ENCODE data around the gene RGP1. TPM values are rescaled to one million over a fixed set of nuclear protein-coding genes. Genes with fewer than 3 reads are reported as not detected.

Gene RGP1
- total and polyA plus RNA-seq, 7 donors: 10.7 to 51.0 (median 34.6) TPM

DNA sequence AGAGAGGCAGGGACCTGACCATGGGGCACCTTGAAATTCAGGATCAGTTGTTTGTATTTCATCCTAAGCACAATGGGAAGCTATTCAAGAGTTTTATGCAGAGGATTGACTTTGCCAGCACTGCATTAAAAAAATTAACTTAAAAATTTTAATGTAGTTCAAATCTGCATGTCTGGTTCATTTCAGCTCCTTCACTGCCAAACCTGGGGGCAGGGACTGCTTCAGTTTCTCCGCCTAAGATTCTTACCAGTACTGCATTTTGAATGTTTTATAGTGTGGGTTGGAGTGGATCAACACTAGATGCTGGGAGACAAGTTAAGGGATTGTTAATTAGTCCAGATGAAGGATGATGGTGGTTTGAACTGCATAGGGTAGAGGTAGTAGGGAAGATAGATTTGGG lies 20.7 kb downstream of the RGP1 start:
- 96 to 100% (median 99%) methylated on average over 1 of the region's 1 CpG for whole genome bisulfite sequencing, 3 donors
- intact Hi-C loops (cut with DNase I): no loop called here

DNA sequence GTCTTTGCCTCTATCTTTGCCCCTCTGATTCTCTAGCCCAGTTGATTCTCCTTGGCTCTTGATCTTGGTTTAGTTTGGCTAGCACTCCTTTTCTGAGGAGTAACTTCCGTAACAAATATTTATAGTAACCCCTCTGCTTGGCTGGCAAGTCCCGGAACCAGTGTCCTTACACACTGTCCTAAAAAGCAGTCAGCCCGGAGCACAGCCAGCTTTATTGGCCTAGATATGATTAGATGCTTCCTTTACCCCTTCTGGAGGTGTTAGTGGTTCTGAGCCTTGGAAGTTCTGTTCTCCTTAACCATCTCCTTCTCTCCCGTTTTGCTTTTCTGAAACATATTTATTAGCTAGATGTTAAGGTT lies 22.0 kb downstream of the RGP1 start:
- no peak overlapping the region for H3K4me3 ChIP-seq

More for the DNA sequence above, 20.7 kb downstream of the RGP1 start:
- no peak for DNase-seq
- H3K27me3 ChIP-seq (ENCODE audit: insufficient read depth in 3 of 3, low read length in 2 of 3): no peaks in the 10 kb centered on the region
- no peak overlapping the region for H3K27ac ChIP-seq
- H3K9me3 ChIP-seq: no peaks in the 10 kb centered on the region
- TF ChIP-seq, protein P1, sequence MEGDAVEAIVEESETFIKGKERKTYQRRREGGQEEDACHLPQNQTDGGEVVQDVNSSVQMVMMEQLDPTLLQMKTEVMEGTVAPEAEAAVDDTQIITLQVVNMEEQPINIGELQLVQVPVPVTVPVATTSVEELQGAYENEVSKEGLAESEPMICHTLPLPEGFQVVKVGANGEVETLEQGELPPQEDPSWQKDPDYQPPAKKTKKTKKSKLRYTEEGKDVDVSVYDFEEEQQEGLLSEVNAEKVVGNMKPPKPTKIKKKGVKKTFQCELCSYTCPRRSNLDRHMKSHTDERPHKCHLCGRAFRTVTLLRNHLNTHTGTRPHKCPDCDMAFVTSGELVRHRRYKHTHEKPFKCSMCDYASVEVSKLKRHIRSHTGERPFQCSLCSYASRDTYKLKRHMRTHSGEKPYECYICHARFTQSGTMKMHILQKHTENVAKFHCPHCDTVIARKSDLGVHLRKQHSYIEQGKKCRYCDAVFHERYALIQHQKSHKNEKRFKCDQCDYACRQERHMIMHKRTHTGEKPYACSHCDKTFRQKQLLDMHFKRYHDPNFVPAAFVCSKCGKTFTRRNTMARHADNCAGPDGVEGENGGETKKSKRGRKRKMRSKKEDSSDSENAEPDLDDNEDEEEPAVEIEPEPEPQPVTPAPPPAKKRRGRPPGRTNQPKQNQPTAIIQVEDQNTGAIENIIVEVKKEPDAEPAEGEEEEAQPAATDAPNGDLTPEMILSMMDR (IDR thresholded peaks at IDR 0.05): no peak
- peaks cover 25% of the 10 kb centered on the region for H3K4me1 ChIP-seq
- H3K4me3 ChIP-seq: no peak overlapping the region
- no peak for ATAC-seq
- no peaks in the 10 kb centered on the region for H3K36me3 ChIP-seq (ENCODE audit: insufficient read depth in 1 of 2, low read depth in 1 of 2)

DNA sequence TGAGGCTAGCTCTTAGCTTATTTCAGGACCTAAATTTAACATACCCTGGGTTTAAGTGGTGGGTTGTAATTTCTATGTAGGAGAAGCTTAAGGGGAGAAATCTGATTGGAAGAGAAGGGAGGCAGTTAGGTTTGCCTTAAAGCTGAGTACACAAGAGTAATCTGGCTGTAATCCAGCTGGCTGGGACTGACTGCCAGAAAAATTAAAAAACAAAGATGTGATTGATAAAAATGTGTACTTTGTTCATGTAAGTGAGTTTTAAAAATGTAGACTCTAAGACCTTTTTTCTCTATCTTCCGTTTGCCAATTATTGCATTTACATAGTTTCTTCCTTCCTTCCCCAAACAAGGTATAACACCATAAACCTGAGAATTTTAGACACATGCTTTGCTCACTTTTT lies 22.4 kb downstream of the RGP1 start:
- WGBS, 3 donors: 51 to 74% (median 67%) methylated on average over 1 of the region's 1 CpG
- ATAC-seq: peak in 1 of 4 donors; percentile 29

More for the DNA sequence above, 22.0 kb downstream of the RGP1 start:
- Histone ChIP-seq H3K27me3 (ENCODE audit: insufficient read depth in 3 of 3, low read length in 2 of 3) (no peaks in the 10 kb centered on the region), H3K27ac (peak overlapping the region; percentile 68), H3K4me1 (peaks cover 31% of the 10 kb centered on the region), H3K36me3 (ENCODE audit: insufficient read depth in 1 of 2, low read depth in 1 of 2) (no peaks in the 10 kb centered on the region), H3K9me3 (no peaks in the 10 kb centered on the region)
- TF ChIP-seq, protein P1 (IDR thresholded peaks at IDR 0.05): no peak
- WGBS, 3 donors: 3 to 10% (median 3%) methylated on average over 4 of the region's 4 CpGs
- intact Hi-C loops (cut with DNase I): no loop called here
- peak; percentile 85 to 93 (median 89) for ATAC-seq
- peak; percentile 42 to 80 for DNase-seq

DNA sequence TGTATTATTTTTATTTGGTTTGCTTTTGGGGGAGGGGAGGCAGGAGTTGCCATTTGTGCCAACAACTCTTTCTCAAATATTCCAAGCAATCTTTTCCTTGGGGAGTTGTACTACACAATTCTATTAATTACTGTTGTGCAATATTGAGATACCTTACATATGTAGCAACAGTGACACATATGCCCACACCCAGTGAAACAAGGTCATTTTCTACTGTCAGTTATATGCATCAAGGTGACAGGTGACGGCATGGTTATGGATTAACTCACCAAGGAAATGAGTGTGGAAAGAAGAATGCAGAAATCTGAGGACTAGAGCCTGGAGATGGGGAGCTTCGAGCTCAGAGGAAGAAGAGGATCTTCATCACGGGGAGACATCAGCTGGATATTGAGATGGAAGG lies 22.9 kb downstream of the RGP1 start:
- intact Hi-C loops (cut with DNase I): no loop called here
- TF ChIP-seq, protein P1 (IDR thresholded peaks at IDR 0.05): no peak

More for the DNA sequence above, 22.4 kb downstream of the RGP1 start:
- Histone ChIP-seq H3K9me3 (no peaks in the 10 kb centered on the region), H3K27ac (peak overlapping the region; percentile 68), H3K4me1 (peaks cover 31% of the 10 kb centered on the region), H3K4me3 (no peak overlapping the region), H3K36me3 (ENCODE audit: insufficient read depth in 1 of 2, low read depth in 1 of 2) (no peaks in the 10 kb centered on the region), H3K27me3 (ENCODE audit: insufficient read depth in 3 of 3, low read length in 2 of 3) (no peaks in the 10 kb centered on the region)
- TF ChIP-seq, protein P1 (IDR thresholded peaks at IDR 0.05): no peak
- intact Hi-C loops (cut with DNase I): no loop called here
- DNase-seq: no peak

More for the DNA sequence above, 22.9 kb downstream of the RGP1 start:
- Histone ChIP-seq H3K4me3 (no peak overlapping the region), H3K27ac (peak overlapping the region; percentile 68), H3K9me3 (no peaks in the 10 kb centered on the region), H3K36me3 (ENCODE audit: insufficient read depth in 1 of 2, low read depth in 1 of 2) (no peaks in the 10 kb centered on the region), H3K27me3 (ENCODE audit: insufficient read depth in 3 of 3, low read length in 2 of 3) (no peaks in the 10 kb centered on the region), H3K4me1 (peaks cover 31% of the 10 kb centered on the region)
- DNase-seq (no peak), ATAC-seq (peak in 3 of 4 donors; percentile 38 to 60 (median 59))
- 70 to 80% (median 74%) methylated on average over 3 of the region's 3 CpGs for WGBS, 3 donors

Measured in psoas muscle (tissue), 8 donors.